B cell (primary cell): ENCODE data around the gene MT1A. TPM values are rescaled to one million over a fixed set of nuclear protein-coding genes. Genes with fewer than 3 reads are reported as not detected.

Experiments
- ATAC-seq: fragments of 200-7000 bp; cut with Tn5 transposase; one replicate; pipeline ENCODE4 v1.10.0; 2021; ENCODE audit warnings: low read depth, mild to moderate bottlenecking, moderate number of reproducible peaks, moderate library complexity
- CTCF ChIA-PET: fragments of 350-600 bp; sonication (Branson Sonifier 250); formaldehyde crosslinking; loops from one replicate; lab custom pipeline; 2021; ENCODE audit warnings: antibody characterized with exemption, inconsistent platforms; lab: Charles Lee
- POLR2A ChIA-PET: fragments of 350-600 bp; sonication (Branson Sonifier 250); formaldehyde crosslinking; loops from one replicate; lab custom pipeline; 2021; ENCODE audit warnings: antibody characterized with exemption; lab: Charles Lee
- DNase-seq: peaks from one replicate; pipeline ENCODE4 v3.0.0; 2013
- H2AFZ ChIP-seq: 2 replicates; pipeline ENCODE4 v1.6.1; 2012; ENCODE audit warnings: mild to moderate bottlenecking, low read depth, low read length; ENCODE audit not compliant: insufficient read depth, poor library complexity, severe bottlenecking
- H3K27ac ChIP-seq, 2 donors: 1 replicate in 1 of 2; 2 replicates in 1 of 2; pipeline ENCODE4 v1.5.1; 2012 to 2013; ENCODE audit warnings: low read length in 2 of 2, mild to moderate bottlenecking in 2 of 2, moderate library complexity in 1 of 2
- H3K27me3 ChIP-seq, 4 experiments: fragments of 200-600 bp in 1 of 4; sonication (generic) in 1 of 4; replicated peaks in 1 of 4; 1 replicate in 2 of 4; 2 replicates in 2 of 4; pipeline versions ENCODE4 v1.6.1 to v1.7.0; 2013 to 2016; ENCODE audit warnings: low read length in 3 of 4, mild to moderate bottlenecking in 2 of 4, mixed read lengths in 1 of 4, moderate library complexity in 1 of 4; ENCODE audit not compliant: insufficient read depth in 4 of 4, control insufficient read depth in 3 of 4; ENCODE audit errors: control extremely low read depth in 1 of 4
- H3K36me3 ChIP-seq, 2 experiments: replicated peaks in 1 of 2; 1 replicate in 1 of 2; 2 replicates in 1 of 2; pipeline versions ENCODE4 v1.6.1 to v1.7.1; 2013; ENCODE audit warnings: low read length in 1 of 2; ENCODE audit not compliant: insufficient read depth in 2 of 2, control insufficient read depth in 1 of 2; ENCODE audit errors: control extremely low read depth in 1 of 2, extremely low read depth in 1 of 2
- H3K4me1 ChIP-seq, 2 donors: fragments of 200-600 bp in 1 of 2; sonication (generic) in 1 of 2; 1 replicate in 1 of 2; 2 replicates in 1 of 2; pipeline versions ENCODE4 v1.5.1 to v1.6.1; 2013 to 2017; ENCODE audit warnings: low read length in 2 of 2; ENCODE audit not compliant: control insufficient read depth in 2 of 2, insufficient read depth in 2 of 2
- H3K4me2 ChIP-seq: replicated peaks from 2 replicates; pipeline ENCODE3; 2012; ENCODE audit warnings: mild to moderate bottlenecking, low read depth, low read length; ENCODE audit not compliant: poor library complexity, severe bottlenecking
- H3K4me3 ChIP-seq, 5 experiments: fragments of 200-600 bp in 1 of 5; sonication (generic) in 1 of 5; 1 replicate in 3 of 5; 2 replicates in 2 of 5; pipeline versions ENCODE4 v1.5.1 to v1.7.0; 2011 to 2016; ENCODE audit warnings: low read length in 4 of 5, mild to moderate bottlenecking in 4 of 5, low read depth in 2 of 5, control low read depth in 1 of 5, moderate library complexity in 1 of 5; ENCODE audit not compliant: insufficient read depth in 1 of 5; ENCODE audit errors: control extremely low read depth in 1 of 5, extremely low read depth in 1 of 5
- H3K79me2 ChIP-seq: fragments of 200-600 bp; sonication (generic); one replicate; pipeline ENCODE4 v1.6.0; 2016; ENCODE audit warnings: low read length; ENCODE audit not compliant: control insufficient read depth, insufficient read depth
- H3K9ac ChIP-seq: fragments of 200-600 bp; sonication (generic); 2 replicates; pipeline ENCODE4 v1.6.1; 2017; ENCODE audit warnings: mild to moderate bottlenecking, low read length, moderate library complexity
- H3K9me3 ChIP-seq, 3 donors: one replicate each; pipeline versions ENCODE4 v1.6.1 to v1.7.1; 2013; ENCODE audit warnings: low read length in 2 of 3; ENCODE audit not compliant: control insufficient read depth in 2 of 3, insufficient read depth in 1 of 3; ENCODE audit errors: control extremely low read depth in 1 of 3
- H4K20me1 ChIP-seq: 2 replicates; pipeline ENCODE4 v1.6.0; 2012; ENCODE audit warnings: mild to moderate bottlenecking, low read length; ENCODE audit not compliant: insufficient read depth, control insufficient read depth, poor library complexity, severe bottlenecking
- H3K27ac Mint-ChIP-seq: one replicate; pipeline ENCODE4 v1.8.0; 2021; ENCODE audit warnings: mixed read lengths
- H3K27me3 Mint-ChIP-seq: one replicate; pipeline ENCODE4 v1.8.0; 2021; ENCODE audit warnings: mixed read lengths
- H3K4me1 Mint-ChIP-seq: one replicate; pipeline ENCODE4 v1.8.0; 2021; ENCODE audit warnings: mixed read lengths
- H3K4me3 Mint-ChIP-seq: one replicate; pipeline ENCODE4 v1.8.0; 2021; ENCODE audit warnings: mixed read lengths
- H3K9me3 Mint-ChIP-seq: one replicate; pipeline ENCODE4 v1.8.0; 2022; ENCODE audit warnings: mixed read lengths; ENCODE audit not compliant: insufficient read depth
- CTCF ChIP-seq: fragments of 200-600 bp; IDR thresholded peaks from one replicate; pipeline ENCODE4 v1.8.0; 2022; ENCODE audit warnings: antibody characterized with exemption, mild to moderate bottlenecking
- EZH2 ChIP-seq: IDR thresholded peaks from 2 replicates; pipeline ENCODE4 v1.6.1; 2012; ENCODE audit warnings: borderline replicate concordance, low read depth, mild to moderate bottlenecking, moderate library complexity, low read length; ENCODE audit not compliant: insufficient read depth, poor library complexity, severe bottlenecking
- WGBS: methylation state at CpG from one replicate; pipeline ENCODE4 v1.1.5; 2013; ENCODE audit warnings: missing lambda C conversion rate; ENCODE audit not compliant: insufficient coverage; 5-methylcytosine and 5-hydroxymethylcytosine counted together
- intact Hi-C: fragments of 100-400 bp; cut with micrococcal nuclease; formaldehyde crosslinking; loops from one replicate; pipeline ENCODE4 v1.10.0; 2022
- polyA plus RNA-seq: library from polyadenylated mRNA; depleted of rRNA; stranded (reverse); fragments of >200 nt; gene quantifications from 2 replicates; pipeline ENCODE4 v1.2.3, GENCODE V29; 2012
- total RNA-seq, 2 donors: library from RNA; stranded (reverse); fragments of 120-200 nt in 1 of 2; gene quantifications; 1 replicate in 1 of 2; 2 replicates in 1 of 2; pipeline versions ENCODE4 v1.2.3 to v1.2.4, GENCODE V29; 2013 to 2022

The MT1A gene
- total and polyA plus RNA-seq, 2 donors (not counting 1 experiment from before 2014, with no cell fraction given) = not detected

- peak overlapping the region; percentile 80 for H3K4me3 Mint-ChIP-seq
- WGBS = 90% methylated on average over 10 of the region's 10 CpGs
Measured at GRCh38 chr16:56631197-56631596, 7.3 kb upstream of the MT1A start.

More at GRCh38 chr16:56631197-56631596, 7.3 kb upstream of the MT1A start:
- Histone ChIP-seq H3K9me3 (peaks cover 0 to 4% (median 0%) of the 10 kb centered on the region in 3 donors), H3K27me3 (peaks cover 0 to 66% (median 32%) of the 10 kb centered on the region in 4 experiments), H2AFZ (no peak overlapping the region), H4K20me1 (no peaks in the 10 kb centered on the region), H3K4me2 (no peak overlapping the region), H3K36me3 (no peaks in the 10 kb centered on the region), H3K27ac (no peak overlapping the region), H3K9ac (no peak overlapping the region), H3K79me2 (no peaks in the 10 kb centered on the region), H3K4me3 (no peak overlapping the region), H3K4me1 (peaks cover 36 to 37% of the 10 kb centered on the region in 2 donors)
- Mint-ChIP-seq H3K27ac (no peak overlapping the region), H3K9me3 (no peaks in the 10 kb centered on the region), H3K4me1 (peaks cover 31% of the 10 kb centered on the region), H3K27me3 (peaks cover 54% of the 10 kb centered on the region)
- no peak for TF ChIP-seq EZH2
- no peak for TF ChIP-seq CTCF
- intact Hi-C loops = loop anchor here (2.0 to 10.0 kb wide), 2 partner anchors 22 to 54 kb away; partner anchors contain the start of genes MT1X and MT2A
- ChIA-PET POLR2A (no interaction called here), CTCF (interaction anchor here (0.7 to 2.2 kb wide), 4 partner anchors 24 to 117 kb away, joined by 3 to 15 read pairs (median 4); no protein-coding TSS in a partner anchor)
- ATAC-seq (no peak), DNase-seq (no peak)
